ENCODE data around the gene PLCD1. TPM values are rescaled to one million over a fixed set of nuclear protein-coding genes. Genes with fewer than 3 reads are reported as not detected.

Gene PLCD1
- polyA plus RNA-seq, 3 donors = 20.2 to 23.5 (median 23.1) TPM

GRCh38 chr3:38018296-38019266, 10.9 kb downstream of the PLCD1 start:
- DNase-seq (ENCODE audit: low read depth in 3 of 3, low spot score in 2 of 3) = no peak

DNA sequence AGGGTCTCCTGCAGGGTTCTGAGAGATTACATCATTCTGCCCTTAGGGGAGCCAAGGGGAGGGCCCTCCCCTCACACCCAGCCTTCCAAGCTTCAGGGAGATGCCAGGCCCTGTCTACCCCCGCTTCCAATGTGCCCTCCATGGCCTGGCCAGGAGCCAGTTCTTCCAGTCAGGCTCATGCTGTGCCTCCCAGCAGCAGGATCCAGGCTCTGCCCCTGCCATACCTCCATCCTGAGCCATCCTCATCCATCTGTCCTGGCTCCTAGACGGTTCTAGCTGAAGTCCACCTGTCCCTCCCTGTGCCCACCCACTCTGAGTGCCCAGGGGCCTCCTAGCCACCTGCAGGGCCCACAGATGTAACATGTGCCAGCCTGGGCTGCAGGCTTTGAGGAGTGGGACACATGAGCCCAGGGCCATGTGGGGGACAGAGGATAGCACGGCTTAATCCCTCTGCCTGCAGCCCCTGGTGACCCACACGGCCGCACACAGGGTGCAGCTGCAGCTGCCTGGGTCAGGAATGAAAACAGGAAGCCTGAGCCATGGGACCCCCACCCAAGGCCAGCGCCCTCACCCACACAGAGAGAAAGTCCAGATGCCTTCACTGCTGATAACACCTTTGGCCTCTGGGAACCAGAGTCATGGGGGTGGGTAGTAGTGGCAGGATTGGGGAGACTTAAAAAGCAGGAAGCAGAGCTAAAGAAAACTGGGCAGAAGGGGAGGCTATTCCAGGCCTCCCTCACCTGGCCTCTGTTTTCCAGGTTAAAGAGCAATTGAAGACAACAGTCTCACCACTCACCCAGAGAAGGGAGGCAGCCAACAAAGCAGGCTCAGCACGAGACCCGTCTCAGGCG, 11.8 kb downstream of the PLCD1 start:
- no peak for DNase-seq (ENCODE audit: low read depth in 3 of 3, low spot score in 2 of 3)

DNA sequence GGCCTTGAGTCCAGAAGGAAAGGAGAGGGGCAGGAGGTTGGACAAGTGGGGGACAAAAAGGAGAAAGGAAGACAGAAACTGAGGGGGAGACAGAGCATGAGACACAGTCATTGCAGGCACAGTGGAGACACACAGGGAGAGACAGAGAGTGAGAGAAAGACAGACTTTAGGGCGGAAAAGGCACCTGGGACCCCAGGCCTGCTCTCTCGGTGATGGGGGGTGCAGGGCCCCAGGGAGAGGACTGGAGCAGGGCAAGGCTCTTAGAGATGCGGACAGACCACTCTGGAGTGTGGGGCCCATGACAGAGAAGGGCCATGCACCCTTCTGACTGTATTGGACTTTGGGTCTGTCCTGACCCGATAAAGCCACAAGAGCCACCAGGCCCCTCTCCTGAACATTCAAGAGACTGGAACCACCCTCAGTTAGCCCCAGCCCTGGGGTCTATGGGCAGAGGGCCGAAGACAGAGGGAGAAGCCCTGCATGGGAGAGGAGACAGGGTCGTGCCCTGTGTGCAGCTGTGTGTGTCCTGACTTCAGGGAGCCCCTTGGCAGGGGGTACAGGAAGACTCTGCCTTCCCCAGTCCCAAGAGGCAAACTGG, 12.5 kb downstream of the PLCD1 start:
- DNase-seq (ENCODE audit: low read depth in 3 of 3, low spot score in 2 of 3) = no peak

- no peak for DNase-seq (ENCODE audit: low read depth in 3 of 3, low spot score in 2 of 3)
Measured at GRCh38 chr3:38016410-38016809, 13.0 kb downstream of the PLCD1 start.

GRCh38 chr3:38015984-38016383, 13.5 kb downstream of the PLCD1 start:
- no peak for DNase-seq (ENCODE audit: low read depth in 3 of 3, low spot score in 2 of 3)

GRCh38 chr3:38015485-38015884, 14.0 kb downstream of the PLCD1 start:
- DNase-seq (ENCODE audit: low read depth in 3 of 3, low spot score in 2 of 3) = no peak

DNA sequence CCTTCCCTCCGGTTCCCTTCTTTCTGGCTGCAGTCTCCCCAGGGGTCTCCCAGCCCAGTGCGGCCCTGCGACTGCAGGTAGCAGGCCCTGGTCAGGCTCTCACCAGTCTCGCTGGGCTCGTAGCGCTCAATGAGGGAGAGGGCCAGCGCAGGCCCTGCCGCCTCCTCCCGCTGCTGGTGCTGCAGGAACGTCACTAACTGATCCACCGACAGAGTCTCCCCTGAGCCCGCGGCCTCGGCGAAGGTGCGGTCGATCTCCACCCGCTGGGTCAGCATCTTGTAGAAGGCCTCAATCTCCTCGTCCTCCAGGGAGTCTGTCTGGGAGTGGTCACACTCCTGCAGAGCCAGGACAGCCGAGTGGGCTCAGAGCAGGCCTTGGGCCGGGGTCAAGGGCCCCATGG, 18.3 kb downstream of the PLCD1 start:
- no peak for DNase-seq (ENCODE audit: low read depth in 3 of 3, low spot score in 2 of 3)

- no peak for DNase-seq (ENCODE audit: low read depth in 3 of 3, low spot score in 2 of 3)
Measured at GRCh38 chr3:38009807-38010591, 19.4 kb downstream of the PLCD1 start.

- no peak for DNase-seq (ENCODE audit: low read depth in 3 of 3, low spot score in 2 of 3)
Measured at GRCh38 chr3:38008971-38009580, 20.4 kb downstream of the PLCD1 start.

- no peak for DNase-seq (ENCODE audit: low read depth in 3 of 3, low spot score in 2 of 3)
Measured at GRCh38 chr3:38008191-38008701, 21.2 kb downstream of the PLCD1 start.

- no peak for DNase-seq (ENCODE audit: low read depth in 3 of 3, low spot score in 2 of 3)
Measured at GRCh38 chr3:38007754-38008090, 21.7 kb downstream of the PLCD1 start.

GRCh38 chr3:38006445-38006995, 22.9 kb downstream of the PLCD1 start:
- no peak for DNase-seq (ENCODE audit: low read depth in 3 of 3, low spot score in 2 of 3)

DNA sequence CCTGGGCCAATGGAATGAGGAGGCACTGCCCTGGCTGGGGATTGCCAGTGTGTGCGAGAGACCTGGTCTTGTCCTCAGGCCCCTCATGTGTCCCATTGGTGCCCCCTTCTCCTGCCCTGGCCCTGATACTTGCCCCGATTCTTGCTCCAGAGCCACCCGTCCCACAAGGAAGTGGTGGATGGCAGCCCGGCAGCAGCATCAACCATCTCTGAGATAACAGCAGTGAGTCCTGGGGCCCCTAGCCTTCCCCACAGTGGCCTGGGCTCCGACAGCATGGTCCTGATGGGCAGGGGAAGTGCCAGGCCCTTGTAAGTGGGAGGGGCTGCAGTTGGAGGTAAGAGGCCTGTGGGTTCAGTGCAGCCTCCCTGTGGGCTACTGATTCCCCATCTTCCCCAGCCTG, 23.4 kb downstream of the PLCD1 start:
- no peak for DNase-seq (ENCODE audit: low read depth in 3 of 3, low spot score in 2 of 3)

DNA sequence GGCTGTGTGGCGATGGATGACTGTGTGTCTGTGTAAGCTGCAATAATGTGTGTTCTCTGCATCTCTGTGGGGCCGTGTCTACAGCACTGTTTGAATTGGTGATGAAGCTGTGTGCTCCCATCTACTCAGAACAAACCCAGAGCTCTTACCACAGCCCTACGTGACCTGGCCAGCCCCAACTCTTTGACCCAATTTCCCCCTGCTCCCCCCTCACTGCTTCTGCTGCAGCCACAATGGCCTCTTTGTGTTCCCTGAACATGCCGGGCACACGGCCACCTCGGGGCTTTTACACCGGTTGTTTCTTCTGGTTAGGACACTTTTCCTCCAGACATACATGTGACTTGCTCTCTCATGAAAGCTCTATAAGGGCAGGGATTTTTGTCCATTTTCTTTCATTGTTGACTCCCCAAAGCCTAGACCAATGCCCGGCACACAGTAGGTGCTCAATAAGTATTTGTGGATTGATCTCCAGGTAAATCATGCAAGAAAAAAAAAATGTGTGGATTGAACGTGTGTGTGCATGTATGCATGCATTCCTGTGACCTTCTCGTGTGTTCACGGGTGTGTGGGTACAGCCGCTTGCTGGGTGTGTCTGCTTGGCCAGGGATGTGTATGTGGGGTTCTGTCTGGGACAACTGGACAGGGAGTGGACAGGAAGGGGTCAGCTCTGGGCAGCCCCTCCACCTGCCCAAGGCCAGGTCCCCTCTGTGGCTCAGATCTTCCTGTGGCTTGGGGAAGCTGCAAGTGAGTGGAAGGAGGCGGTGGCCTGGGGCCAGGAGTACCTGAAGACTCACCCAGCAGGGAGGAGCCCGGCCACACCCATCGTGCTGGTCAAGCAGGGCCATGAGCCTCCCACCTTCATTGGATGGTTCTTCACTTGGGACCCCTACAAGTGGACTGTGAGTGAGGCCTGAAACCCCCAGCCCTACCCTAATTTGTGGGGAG, 24.1 kb downstream of the PLCD1 start:
- no peak for DNase-seq (ENCODE audit: low read depth in 3 of 3, low spot score in 2 of 3)

DNA sequence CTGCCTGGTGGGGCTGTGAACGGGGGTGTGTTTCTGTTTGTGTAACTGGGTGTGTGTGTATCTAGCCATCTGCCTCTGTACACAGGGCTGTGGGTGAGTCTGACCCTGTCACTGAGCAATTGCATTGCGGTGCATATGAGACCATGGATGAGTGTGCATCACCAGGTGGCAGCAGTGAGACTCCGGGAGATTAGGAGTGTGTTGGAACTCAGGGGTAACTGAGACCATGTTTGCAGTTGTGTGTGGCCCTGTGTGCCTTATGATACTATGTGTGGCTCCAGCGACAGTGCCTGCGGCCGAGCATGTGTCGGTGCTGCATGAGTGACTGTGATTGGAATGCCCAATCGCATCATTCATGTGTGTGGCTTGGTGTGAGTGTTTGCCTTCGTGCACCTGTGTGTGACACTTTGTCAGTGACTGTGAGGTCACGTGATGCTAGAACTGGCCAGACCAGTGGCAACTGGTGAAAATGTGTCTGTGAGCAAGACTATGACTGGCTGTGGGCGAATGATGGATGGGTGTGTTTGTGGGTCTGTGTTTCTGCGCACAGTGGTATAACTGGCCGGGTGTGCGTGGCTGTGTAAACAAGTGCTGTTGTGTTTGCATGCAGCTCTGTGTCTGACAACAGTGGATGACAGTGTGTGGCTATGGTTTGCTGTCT, 24.9 kb downstream of the PLCD1 start:
- DNase-seq (ENCODE audit: low read depth in 3 of 3, low spot score in 2 of 3) = no peak

GRCh38 chr3:38003817-38004414, 25.5 kb downstream of the PLCD1 start:
- DNase-seq (ENCODE audit: low read depth in 3 of 3, low spot score in 2 of 3) = no peak

DNA sequence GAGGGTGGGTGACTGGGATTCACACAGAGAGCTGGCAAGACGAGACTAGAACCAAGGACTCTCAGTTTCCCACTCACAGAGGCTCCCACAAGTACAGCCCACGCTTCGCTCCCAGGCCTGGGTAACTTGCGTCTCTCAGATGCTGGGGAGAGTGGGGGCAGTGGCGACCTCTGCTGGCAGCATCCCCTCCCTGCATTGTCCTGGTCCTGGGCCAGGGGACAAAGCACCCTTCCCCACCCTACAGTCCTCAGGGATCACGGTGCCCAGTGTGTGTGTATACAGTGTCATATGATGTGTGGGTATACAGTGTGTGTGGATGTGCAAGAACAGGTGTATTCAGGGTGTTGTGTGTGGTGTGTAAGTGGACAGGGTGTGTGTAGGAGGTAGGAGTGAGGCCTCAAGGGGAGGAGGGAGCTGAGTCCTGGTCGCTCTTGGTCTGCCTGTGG, 26.0 kb downstream of the PLCD1 start:
- no peak for DNase-seq (ENCODE audit: low read depth in 3 of 3, low spot score in 2 of 3)
